HepG2 (cell line): ENCODE results near the gene USP5. TPM values are rescaled to one million over a fixed set of nuclear protein-coding genes. Genes with fewer than 3 reads are reported as not detected.

ENCODE experiments used
- BRD4 ChIP-seq: sonication (generic); formaldehyde crosslinking; IDR thresholded peaks from 2 replicates; pipeline ENCODE4 v1.4.0; 2020; ENCODE audit warnings: missing genetic modification reagents
- MAFF ChIP-seq: IDR thresholded peaks from 2 replicates; pipeline ENCODE4 v1.6.1; 2011; ENCODE audit warnings: low read depth, low read length, improper control_type of control experiment
- MAZ ChIP-seq, 2 experiments: sonication (generic) in 1 of 2; formaldehyde crosslinking in 1 of 2; IDR thresholded peaks; 2 replicates each; pipeline versions ENCODE4 v1.5.0 to v1.6.1; 2012 to 2020; ENCODE audit warnings: low read depth in 2 of 2, mild to moderate bottlenecking in 2 of 2, borderline replicate concordance in 1 of 2, improper control_type of control experiment in 1 of 2, low read length in 1 of 2, missing genetic modification reagents in 1 of 2, moderate library complexity in 1 of 2
- POLR2AphosphoS5 ChIP-seq: IDR thresholded peaks from 2 replicates; pipeline ENCODE4 v1.6.1; 2012; ENCODE audit warnings: low read depth, low read length
- RFXAP ChIP-seq: sonication (generic); formaldehyde crosslinking; IDR thresholded peaks from 2 replicates; pipeline ENCODE4 v1.4.0; 2020; ENCODE audit warnings: missing genetic modification reagents, borderline replicate concordance
- SMARCE1 ChIP-seq: fragments of 450-650 bp; IDR thresholded peaks from 2 replicates; pipeline ENCODE4 v1.6.1; 2017; ENCODE audit warnings: borderline replicate concordance
- SSRP1 ChIP-seq: IDR thresholded peaks from 2 replicates; pipeline ENCODE4 v1.6.1; 2016; ENCODE audit warnings: control low read depth
- WIZ ChIP-seq: sonication (generic); formaldehyde crosslinking; IDR thresholded peaks from 2 replicates; pipeline ENCODE4 v1.5.1; 2020; ENCODE audit warnings: mild to moderate bottlenecking, missing genetic modification reagents
- ZNF12 ChIP-seq: sonication (generic); formaldehyde crosslinking; IDR thresholded peaks from 2 replicates; pipeline ENCODE4 v1.5.0; 2020; ENCODE audit warnings: missing genetic modification reagents
- ZNF138 ChIP-seq: sonication (generic); formaldehyde crosslinking; IDR thresholded peaks from 2 replicates; pipeline ENCODE4 v1.5.0; 2020; ENCODE audit warnings: mild to moderate bottlenecking, low read depth, missing genetic modification reagents
- ZNF777 ChIP-seq: sonication (generic); formaldehyde crosslinking; IDR thresholded peaks from 2 replicates; pipeline ENCODE4 v1.4.0; 2020; ENCODE audit warnings: missing genetic modification reagents
- polyA plus RNA-seq, 8 experiments: library from polyadenylated mRNA; depleted of rRNA in 3 of 8; stranded (reverse) in 7 of 8; unstranded in 1 of 8; fragments of >200 nt; fragmentation: Illumina TruSeq in 4 of 8; extraction: Trizol in 4 of 8; gene quantifications; 2 replicates each; pipeline versions ENCODE4 v1.2.1 to v1.2.3, GENCODE V29; 2011 to 2016; ENCODE audit warnings: low read depth in 4 of 8, missing spikeins in 1 of 8, mixed read lengths in 1 of 8; ENCODE audit not compliant: insufficient read depth in 1 of 8
- total RNA-seq, 5 experiments: library from RNA; depleted of rRNA; stranded (reverse); fragments of >200 nt; fragmentation: Illumina TruSeq; extraction: Trizol; gene quantifications; 2 replicates each; pipeline ENCODE4 v1.2.3, GENCODE V29; 2016; ENCODE audit warnings: low read depth in 1 of 5
- TF ChIP-seq, protein P1 (sequence below): sonication (generic); formaldehyde crosslinking; IDR thresholded peaks from 2 replicates; pipeline ENCODE4 v1.5.1; 2020; ENCODE audit warnings: mild to moderate bottlenecking, missing genetic modification reagents
- TF ChIP-seq, protein P2 (sequence below): sonication (generic); IDR thresholded peaks from 2 replicates; pipeline ENCODE4 v1.6.1; 2016; ENCODE audit warnings: low read depth, borderline replicate concordance
- TF ChIP-seq, protein P3 (sequence below): sonication (generic); formaldehyde crosslinking; IDR thresholded peaks from 2 replicates; pipeline ENCODE4 v1.5.0; 2020; ENCODE audit warnings: missing genetic modification reagents, mild to moderate bottlenecking, borderline replicate concordance
- TF ChIP-seq, protein P4 (sequence below): sonication (generic); formaldehyde crosslinking; IDR thresholded peaks from 2 replicates; pipeline ENCODE4 v1.4.0; 2020; ENCODE audit warnings: missing genetic modification reagents
- TF ChIP-seq, protein P5 (sequence below): sonication (generic); formaldehyde crosslinking; IDR thresholded peaks from 2 replicates; pipeline ENCODE4 v1.5.0; 2020; ENCODE audit warnings: missing genetic modification reagents
- TF ChIP-seq, protein P6 (sequence below): sonication (generic); formaldehyde crosslinking; IDR thresholded peaks from 2 replicates; pipeline ENCODE4 v1.8.1; 2023; ENCODE audit warnings: mild to moderate bottlenecking, missing genetic modification reagents

The USP5 gene
- total and polyA plus RNA-seq, 2 of the 13 experiments (the other 11 are each of a cell fraction or from before 2014, with no cell fraction given): 39.6 to 56.0 TPM

DNA sequence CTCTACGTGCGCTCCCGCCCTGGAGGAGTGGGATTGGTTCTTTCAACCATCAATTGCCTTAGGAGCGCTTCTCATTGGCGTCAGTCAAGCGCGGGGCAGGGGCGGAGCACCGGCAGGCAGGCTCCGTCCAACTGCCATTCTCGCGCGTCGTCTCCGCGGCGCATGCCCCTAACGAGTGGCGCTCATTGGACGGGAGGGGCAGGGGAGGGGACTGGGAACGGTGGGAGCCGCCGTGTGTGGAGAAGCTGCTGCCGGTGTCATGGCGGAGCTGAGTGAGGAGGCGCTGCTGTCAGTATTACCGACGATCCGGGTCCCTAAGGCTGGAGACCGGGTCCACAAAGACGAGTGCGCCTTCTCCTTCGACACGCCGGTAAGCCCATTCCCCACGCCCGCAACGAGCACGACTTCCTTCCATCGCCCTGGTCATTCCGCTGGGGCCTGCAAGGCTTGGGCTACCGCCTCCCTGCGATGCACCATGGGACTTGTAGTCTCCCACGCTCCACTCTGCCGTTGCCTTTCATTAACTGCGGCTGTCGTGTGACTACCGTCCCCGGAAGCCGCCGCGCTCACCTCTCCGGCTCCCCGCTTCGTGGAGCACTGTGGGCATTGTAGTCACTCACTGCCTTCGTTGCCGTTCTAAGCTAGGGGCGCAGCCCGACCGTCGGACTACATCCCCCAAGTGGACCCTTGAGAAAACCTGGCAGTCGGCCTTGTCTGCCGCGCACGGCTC, at the start of gene USP5 (continued):
- peak; percentile 66 for TF ChIP-seq POLR2AphosphoS5
- peak; percentile 15; the same call in 1 of the 2 replicates for TF ChIP-seq MAFF
- TF ChIP-seq ZNF777 (CRISPR knock-in tag): peak; percentile 65; the same call in 1 of the 2 replicates
- TF ChIP-seq BRD4 (CRISPR knock-in tag): no peak
- TF ChIP-seq ZNF12: no peak
- peak; percentile 79; the same call in 1 of the 2 replicates for TF ChIP-seq MAZ (IDR thresholded peaks at IDR 0.05; ENCODE audit: borderline replicate concordance, low read depth, low read length)
- peak; percentile 92 for TF ChIP-seq MAZ (CRISPR knock-in tag; IDR thresholded peaks at IDR 0.05; ENCODE audit: low read depth)
- TF ChIP-seq, protein P1, sequence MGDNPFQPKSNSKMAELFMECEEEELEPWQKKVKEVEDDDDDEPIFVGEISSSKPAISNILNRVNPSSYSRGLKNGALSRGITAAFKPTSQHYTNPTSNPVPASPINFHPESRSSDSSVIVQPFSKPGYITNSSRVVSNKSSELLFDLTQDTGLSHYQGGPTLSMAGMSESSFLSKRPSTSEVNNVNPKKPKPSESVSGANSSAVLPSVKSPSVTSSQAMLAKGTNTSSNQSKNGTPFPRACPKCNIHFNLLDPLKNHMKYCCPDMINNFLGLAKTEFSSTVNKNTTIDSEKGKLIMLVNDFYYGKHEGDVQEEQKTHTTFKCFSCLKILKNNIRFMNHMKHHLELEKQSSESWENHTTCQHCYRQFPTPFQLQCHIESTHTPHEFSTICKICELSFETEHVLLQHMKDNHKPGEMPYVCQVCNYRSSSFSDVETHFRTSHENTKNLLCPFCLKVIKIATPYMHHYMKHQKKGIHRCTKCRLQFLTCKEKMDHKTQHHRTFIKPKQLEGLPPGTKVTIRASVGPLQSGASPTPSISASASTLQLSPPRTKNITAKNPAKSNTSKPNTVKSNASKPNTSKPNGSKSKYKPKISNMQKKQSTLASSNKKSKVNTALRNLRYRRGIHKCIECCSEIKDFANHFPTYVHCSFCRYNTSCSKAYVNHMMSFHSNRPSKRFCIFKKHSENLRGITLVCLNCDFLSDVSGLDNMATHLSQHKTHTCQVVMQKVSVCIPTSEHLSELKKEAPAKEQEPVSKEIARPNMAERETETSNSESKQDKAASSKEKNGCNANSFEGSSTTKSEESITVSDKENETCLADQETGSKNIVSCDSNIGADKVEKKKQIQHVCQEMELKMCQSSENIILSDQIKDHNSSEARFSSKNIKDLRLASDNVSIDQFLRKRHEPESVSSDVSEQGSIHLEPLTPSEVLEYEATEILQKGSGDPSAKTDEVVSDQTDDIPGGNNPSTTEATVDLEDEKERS: 0 out of 2 replicates have a peak, but pooled peaks have one; percentile 20
- TF ChIP-seq, protein P2, sequence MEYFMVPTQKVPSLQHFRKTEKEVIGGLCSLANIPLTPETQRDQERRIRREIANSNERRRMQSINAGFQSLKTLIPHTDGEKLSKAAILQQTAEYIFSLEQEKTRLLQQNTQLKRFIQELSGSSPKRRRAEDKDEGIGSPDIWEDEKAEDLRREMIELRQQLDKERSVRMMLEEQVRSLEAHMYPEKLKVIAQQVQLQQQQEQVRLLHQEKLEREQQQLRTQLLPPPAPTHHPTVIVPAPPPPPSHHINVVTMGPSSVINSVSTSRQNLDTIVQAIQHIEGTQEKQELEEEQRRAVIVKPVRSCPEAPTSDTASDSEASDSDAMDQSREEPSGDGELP: peak; percentile 46; the same call in 1 of the 2 replicates
- peak; percentile 56; the same call in 1 of the 2 replicates for TF ChIP-seq RFXAP
- no peak for TF ChIP-seq SMARCE1
- TF ChIP-seq, protein P3, sequence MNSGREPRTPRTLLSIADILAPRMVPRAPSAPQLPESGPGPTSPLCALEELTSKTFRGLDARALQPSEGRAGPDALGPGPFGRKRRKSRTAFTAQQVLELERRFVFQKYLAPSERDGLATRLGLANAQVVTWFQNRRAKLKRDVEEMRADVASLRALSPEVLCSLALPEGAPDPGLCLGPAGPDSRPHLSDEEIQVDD: no peak
- no peak for TF ChIP-seq SSRP1
- TF ChIP-seq, protein P4, sequence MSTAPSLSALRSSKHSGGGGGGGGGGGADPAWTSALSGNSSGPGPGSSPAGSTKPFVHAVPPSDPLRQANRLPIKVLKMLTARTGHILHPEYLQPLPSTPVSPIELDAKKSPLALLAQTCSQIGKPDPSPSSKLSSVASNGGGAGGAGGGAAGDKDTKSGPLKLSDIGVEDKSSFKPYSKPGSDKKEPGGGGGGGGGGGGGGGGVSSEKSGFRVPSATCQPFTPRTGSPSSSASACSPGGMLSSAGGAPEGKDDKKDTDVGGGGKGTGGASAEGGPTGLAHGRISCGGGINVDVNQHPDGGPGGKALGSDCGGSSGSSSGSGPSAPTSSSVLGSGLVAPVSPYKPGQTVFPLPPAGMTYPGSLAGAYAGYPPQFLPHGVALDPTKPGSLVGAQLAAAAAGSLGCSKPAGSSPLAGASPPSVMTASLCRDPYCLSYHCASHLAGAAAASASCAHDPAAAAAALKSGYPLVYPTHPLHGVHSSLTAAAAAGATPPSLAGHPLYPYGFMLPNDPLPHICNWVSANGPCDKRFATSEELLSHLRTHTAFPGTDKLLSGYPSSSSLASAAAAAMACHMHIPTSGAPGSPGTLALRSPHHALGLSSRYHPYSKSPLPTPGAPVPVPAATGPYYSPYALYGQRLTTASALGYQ: no peak
- no peak for TF ChIP-seq ZNF138 (CRISPR knock-in tag)
- TF ChIP-seq, protein P5, sequence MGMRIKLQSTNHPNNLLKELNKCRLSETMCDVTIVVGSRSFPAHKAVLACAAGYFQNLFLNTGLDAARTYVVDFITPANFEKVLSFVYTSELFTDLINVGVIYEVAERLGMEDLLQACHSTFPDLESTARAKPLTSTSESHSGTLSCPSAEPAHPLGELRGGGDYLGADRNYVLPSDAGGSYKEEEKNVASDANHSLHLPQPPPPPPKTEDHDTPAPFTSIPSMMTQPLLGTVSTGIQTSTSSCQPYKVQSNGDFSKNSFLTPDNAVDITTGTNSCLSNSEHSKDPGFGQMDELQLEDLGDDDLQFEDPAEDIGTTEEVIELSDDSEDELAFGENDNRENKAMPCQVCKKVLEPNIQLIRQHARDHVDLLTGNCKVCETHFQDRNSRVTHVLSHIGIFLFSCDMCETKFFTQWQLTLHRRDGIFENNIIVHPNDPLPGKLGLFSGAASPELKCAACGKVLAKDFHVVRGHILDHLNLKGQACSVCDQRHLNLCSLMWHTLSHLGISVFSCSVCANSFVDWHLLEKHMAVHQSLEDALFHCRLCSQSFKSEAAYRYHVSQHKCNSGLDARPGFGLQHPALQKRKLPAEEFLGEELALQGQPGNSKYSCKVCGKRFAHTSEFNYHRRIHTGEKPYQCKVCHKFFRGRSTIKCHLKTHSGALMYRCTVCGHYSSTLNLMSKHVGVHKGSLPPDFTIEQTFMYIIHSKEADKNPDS: no peak
- peak; percentile 61; the same call in 1 of the 2 replicates for TF ChIP-seq WIZ (CRISPR knock-in tag)
- TF ChIP-seq, protein P6, sequence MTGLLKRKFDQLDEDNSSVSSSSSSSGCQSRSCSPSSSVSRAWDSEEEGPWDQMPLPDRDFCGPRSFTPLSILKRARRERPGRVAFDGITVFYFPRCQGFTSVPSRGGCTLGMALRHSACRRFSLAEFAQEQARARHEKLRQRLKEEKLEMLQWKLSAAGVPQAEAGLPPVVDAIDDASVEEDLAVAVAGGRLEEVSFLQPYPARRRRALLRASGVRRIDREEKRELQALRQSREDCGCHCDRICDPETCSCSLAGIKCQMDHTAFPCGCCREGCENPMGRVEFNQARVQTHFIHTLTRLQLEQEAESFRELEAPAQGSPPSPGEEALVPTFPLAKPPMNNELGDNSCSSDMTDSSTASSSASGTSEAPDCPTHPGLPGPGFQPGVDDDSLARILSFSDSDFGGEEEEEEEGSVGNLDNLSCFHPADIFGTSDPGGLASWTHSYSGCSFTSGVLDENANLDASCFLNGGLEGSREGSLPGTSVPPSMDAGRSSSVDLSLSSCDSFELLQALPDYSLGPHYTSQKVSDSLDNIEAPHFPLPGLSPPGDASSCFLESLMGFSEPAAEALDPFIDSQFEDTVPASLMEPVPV (CRISPR knock-in tag): no peak
